HCT116 (cell line): ENCODE measurements around the gene MAPRE2. TPM values are rescaled to one million over a fixed set of nuclear protein-coding genes. Genes with fewer than 3 reads are reported as not detected.

ENCODE experiments used
- ATAC-seq: fragments of 200-7000 bp; cut with Tn5 transposase; 2 replicates; pipeline ENCODE4 v1.9.1; 2020; ENCODE audit warnings: mild to moderate bottlenecking, moderate library complexity
- BruUV-seq: library from RNA; stranded (reverse); fragments of 400-500 nt; replicated peaks from 2 replicates; lab custom pipeline; 2021; lab: Mats Ljungman, UMichigan
- CTCF ChIA-PET: fragments of 300-600 bp; sonication (Branson Sonifier 250); formaldehyde crosslinking; loops from one replicate; lab custom pipeline; 2021; ENCODE audit warnings: antibody characterized with exemption; lab: Charles Lee
- POLR2A ChIA-PET: fragments of 300-600, 350-600 bp; sonication (Branson Sonifier 250); formaldehyde crosslinking; loops from one replicate; lab custom pipeline; 2021; ENCODE audit warnings: antibody characterized with exemption; lab: Charles Lee
- RAD21 ChIA-PET, 2 experiments: fragments of 300-600 bp; sonication (Branson Sonifier 250); formaldehyde crosslinking; loops; one replicate each; lab custom pipeline; 2023; ENCODE audit warnings: low total read pairs in 2 of 2; ENCODE audit not compliant: uncharacterized antibody in 2 of 2, unreplicated experiment in 2 of 2, low non-redundant PET in 1 of 2; lab: Charles Lee
- DNase-seq: peaks from one replicate; pipeline ENCODE4 v3.0.0-alpha.2; 2010; ENCODE audit warnings: low read depth, low spot score
- H2AFZ ChIP-seq: fragments of 200-600 bp; shearing (Covaris generic), sonication (generic); 2 replicates; pipeline ENCODE4 v1.6.1; 2017; ENCODE audit warnings: low read depth, mixed run types, mixed read lengths, antibody characterized with exemption, low read length; ENCODE audit not compliant: poor library complexity, severe bottlenecking
- H3K27ac ChIP-seq: 2 replicates; pipeline ENCODE4 v1.5.1; 2012; ENCODE audit warnings: low read depth, low read length
- H3K27me3 ChIP-seq: fragments of 200-600 bp; sonication (generic); 2 replicates; pipeline ENCODE4 v1.6.1; 2016; ENCODE audit warnings: mixed run types, low read length, mixed read lengths; ENCODE audit not compliant: insufficient read depth
- H3K36me3 ChIP-seq, 2 experiments: fragments of 200-500 bp in 1 of 2; fragments of 200-600 bp in 1 of 2; sonication (Bioruptor generic) in 1 of 2; sonication (generic) in 1 of 2; 2 replicates each; pipeline versions ENCODE4 v1.5.1 to v1.6.1; 2014 to 2016; ENCODE audit warnings: low read length in 2 of 2, inconsistent platforms in 1 of 2, mixed read lengths in 1 of 2, mixed run types in 1 of 2; ENCODE audit not compliant: insufficient read depth in 2 of 2, control insufficient read depth in 1 of 2
- H3K4me1 ChIP-seq, 2 experiments: fragments of 200-600 bp in 1 of 2; sonication (generic) in 1 of 2; 2 replicates each; pipeline versions ENCODE4 v1.5.1 to v1.6.1; 2012 to 2017; ENCODE audit warnings: low read length in 2 of 2, inconsistent platforms in 1 of 2, mild to moderate bottlenecking in 1 of 2, mixed read lengths in 1 of 2, mixed run types in 1 of 2, moderate library complexity in 1 of 2; ENCODE audit not compliant: insufficient read depth in 2 of 2, control insufficient read depth in 1 of 2
- H3K4me2 ChIP-seq: fragments of 200-600 bp; sonication (generic); 2 replicates; pipeline ENCODE4 v1.6.1; 2017; ENCODE audit warnings: mixed run types, low read length, mixed read lengths
- H3K4me3 ChIP-seq, 2 experiments: fragments of 200-600 bp in 1 of 2; sonication (generic) in 1 of 2; replicated peaks in 1 of 2; 2 replicates each; pipeline ENCODE4 v1.5.1; 2011 to 2016; ENCODE audit warnings: low read length in 2 of 2, control low read depth in 1 of 2, low read depth in 1 of 2, mild to moderate bottlenecking in 1 of 2, mixed read lengths in 1 of 2, mixed run types in 1 of 2
- H3K79me2 ChIP-seq: fragments of 200-600 bp; sonication (generic); 2 replicates; pipeline ENCODE4 v1.6.1; 2017; ENCODE audit warnings: mild to moderate bottlenecking, mixed run types, low read length, moderate library complexity, mixed read lengths; ENCODE audit not compliant: insufficient read depth
- H3K9ac ChIP-seq: fragments of 200-600 bp; sonication (generic); 2 replicates; pipeline ENCODE4 v1.6.1; 2016; ENCODE audit warnings: low read length, mixed read lengths
- H3K9me2 ChIP-seq: fragments of 200-600 bp; sonication (generic), shearing (Covaris generic); 2 replicates; pipeline ENCODE4 v1.6.1; 2017; ENCODE audit warnings: mixed run types, mild to moderate bottlenecking, moderate library complexity; ENCODE audit not compliant: insufficient read depth
- H3K9me3 ChIP-seq, 2 experiments: fragments of 200-500 bp in 1 of 2; fragments of 200-600 bp in 1 of 2; sonication (Bioruptor generic) in 1 of 2; sonication (generic) in 1 of 2; 2 replicates each; pipeline ENCODE4 v1.6.1; 2014 to 2017; ENCODE audit warnings: low read length in 2 of 2, mixed read lengths in 2 of 2, inconsistent platforms in 1 of 2, low read depth in 1 of 2, mild to moderate bottlenecking in 1 of 2, mixed run types in 1 of 2, moderate library complexity in 1 of 2; ENCODE audit not compliant: control insufficient read depth in 1 of 2, insufficient read depth in 1 of 2
- H4K20me1 ChIP-seq: fragments of 200-600 bp; sonication (generic), shearing (Covaris generic); 2 replicates; pipeline ENCODE4 v1.6.1; 2017; ENCODE audit warnings: mixed run types, mild to moderate bottlenecking, moderate library complexity; ENCODE audit not compliant: insufficient read depth
- ATF3 ChIP-seq: IDR thresholded peaks from 2 replicates; pipeline ENCODE4 v1.6.1; 2012
- CBX3 ChIP-seq: IDR thresholded peaks from 2 replicates; pipeline ENCODE4 v1.6.1; 2012; ENCODE audit warnings: low read depth
- CEBPB ChIP-seq: IDR thresholded peaks from 2 replicates; pipeline ENCODE4 v1.6.1; 2012; ENCODE audit warnings: low read depth
- CTCF ChIP-seq, 3 experiments: fragments of 200-600 bp in 1 of 3; sonication (generic) in 1 of 3; IDR thresholded peaks in 2 of 3; conservative IDR thresholded peaks in 1 of 3; 2 replicates each; pipeline ENCODE4 v1.5.1; 2012 to 2017; ENCODE audit warnings: low read depth in 2 of 3, low read length in 2 of 3, antibody characterized with exemption in 1 of 3, borderline replicate concordance in 1 of 3, control low read depth in 1 of 3, mild to moderate bottlenecking in 1 of 3, mixed read lengths in 1 of 3, mixed run types in 1 of 3, moderate library complexity in 1 of 3; ENCODE audit not compliant: insufficient read depth in 1 of 3
- EGR1 ChIP-seq: IDR thresholded peaks from 2 replicates; pipeline ENCODE4 v1.6.1; 2012; ENCODE audit warnings: low read depth
- ELF1 ChIP-seq: IDR thresholded peaks from 2 replicates; pipeline ENCODE4 v1.6.1; 2012; ENCODE audit warnings: low read depth, borderline replicate concordance
- EZH2 ChIP-seq: fragments of 200-600 bp; sonication (generic); IDR thresholded peaks from 2 replicates; pipeline ENCODE4 v1.6.1; 2017; ENCODE audit warnings: antibody characterized with exemption, mixed run types
- EZH2phosphoT487 ChIP-seq: fragments of 200-600 bp; IDR thresholded peaks from 2 replicates; pipeline ENCODE4 v1.6.1; 2018; ENCODE audit warnings: antibody characterized with exemption, borderline replicate concordance
- FOSL1 ChIP-seq: IDR thresholded peaks from 2 replicates; pipeline ENCODE4 v1.6.1; 2012; ENCODE audit warnings: low read depth
- POLR2A ChIP-seq: IDR thresholded peaks from 2 replicates; pipeline ENCODE4 v1.7.0; 2011; ENCODE audit warnings: borderline replicate concordance; ENCODE audit not compliant: insufficient read depth, insufficient read length; ENCODE audit errors: extremely low read depth
- POLR2AphosphoS5 ChIP-seq: IDR thresholded peaks from 2 replicates; pipeline ENCODE4 v1.6.1; 2011; ENCODE audit warnings: mild to moderate bottlenecking, low read depth, low read length, moderate library complexity
- REST ChIP-seq: IDR thresholded peaks from 2 replicates; pipeline ENCODE4 v1.6.1; 2012; ENCODE audit warnings: low read depth
- TCF7L2 ChIP-seq: IDR thresholded peaks from 2 replicates; pipeline ENCODE4 v1.7.0; 2011; ENCODE audit warnings: borderline replicate concordance, inconsistent platforms; ENCODE audit not compliant: insufficient read depth, insufficient read length; ENCODE audit errors: extremely low read depth
- YY1 ChIP-seq: IDR thresholded peaks from 2 replicates; pipeline ENCODE4 v1.6.1; 2011; ENCODE audit warnings: low read length, low read depth, moderate library complexity, mild to moderate bottlenecking; ENCODE audit not compliant: insufficient replicate concordance; ENCODE audit errors: extremely low read depth
- ZBTB33 ChIP-seq: IDR thresholded peaks from 2 replicates; pipeline ENCODE4 v1.6.1; 2011; ENCODE audit warnings: mild to moderate bottlenecking, low read length, moderate library complexity; ENCODE audit not compliant: insufficient replicate concordance; ENCODE audit errors: extremely low read depth
- ZFX ChIP-seq: fragments of 450-650 bp; IDR thresholded peaks from 2 replicates; pipeline ENCODE4 v1.6.1; 2017
- intact Hi-C: fragments of 100-400 bp; cut with micrococcal nuclease; formaldehyde crosslinking; loops from 2 replicates; pipeline ENCODE4 v1.10.0; 2022
- total RNA-seq: library from RNA; stranded (reverse); gene quantifications from one replicate; pipeline ENCODE4 v1.2.1, GENCODE V29; 2021; ENCODE audit not compliant: unreplicated experiment

Gene MAPRE2
- total RNA-seq, 1 experiment from 2014 or later: 17.2 TPM

- H3K9me3 ChIP-seq: no peaks in the 10 kb centered on the region
- no peaks in the 10 kb centered on the region for H3K9me2 ChIP-seq
- no peak overlapping the region for H3K9ac ChIP-seq
- no peaks in the 10 kb centered on the region for H3K4me1 ChIP-seq
- no peaks in the 10 kb centered on the region for H3K79me2 ChIP-seq
- ATAC-seq (no peak), DNase-seq (no peak)
- no peaks in the 10 kb centered on the region; the same call in 1 of the 2 replicates for H4K20me1 ChIP-seq
- no peaks in the 10 kb centered on the region for H3K36me3 ChIP-seq
- ChIA-PET CTCF (no interaction called here), RAD21 (no interaction called here), POLR2A (no interaction called here)
- no peak overlapping the region for H3K4me2 ChIP-seq
- H3K4me3 ChIP-seq: no peak overlapping the region
- H3K27ac ChIP-seq: no peak overlapping the region
- TF ChIP-seq POLR2A: no peak
- no peak for TF ChIP-seq ELF1
- no peak for TF ChIP-seq CTCF (IDR thresholded peaks at IDR 0.05 in 2 of 3, conservative IDR thresholded peaks at IDR 0.05 in 1 of 3; ENCODE audit: borderline replicate concordance in 1 of 3, insufficient read depth in 1 of 3, low read depth in 2 of 3, low read length in 2 of 3)
- no peak for TF ChIP-seq EZH2phosphoT487
- TF ChIP-seq EZH2: no peak
- TF ChIP-seq ZBTB33: no peak
- TF ChIP-seq ZFX: no peak
- no peak for TF ChIP-seq TCF7L2
- TF ChIP-seq CEBPB: no peak
- no peak for TF ChIP-seq POLR2AphosphoS5
- TF ChIP-seq EGR1: no peak
- TF ChIP-seq REST: no peak
- TF ChIP-seq ATF3: no peak
- TF ChIP-seq FOSL1: no peak
- TF ChIP-seq YY1: no peak
- TF ChIP-seq CBX3: no peak
- no peak overlapping the region for H2AFZ ChIP-seq
- no TSS peak for BruUV-seq
- intact Hi-C loops: no loop called here
- H3K27me3 ChIP-seq: no peaks in the 10 kb centered on the region
Observed at GRCh38 chr18:35089891-35090550, 48.8 kb downstream of the MAPRE2 start.
